Loucy (cell line): ENCODE data around the gene DHX29.

Source experiments
- H2AFZ ChIP-seq: fragments of 200-600 bp; sonication (generic); 2 replicates; pipeline ENCODE4 v1.6.0; 2016; ENCODE audit warnings: antibody characterized with exemption, mild to moderate bottlenecking, low read length, moderate library complexity
- H3F3A ChIP-seq: fragments of 200-600 bp; 2 replicates; pipeline ENCODE4 v1.6.0; 2016; ENCODE audit warnings: antibody characterized with exemption, low read depth, mild to moderate bottlenecking
- H3K27me3 ChIP-seq: fragments of 200-600 bp; sonication (generic); 2 replicates; pipeline ENCODE4 v1.6.1; 2014; ENCODE audit warnings: low read length, mild to moderate bottlenecking; ENCODE audit not compliant: insufficient read depth, poor library complexity, severe bottlenecking
- H3K36me3 ChIP-seq: fragments of 200-600 bp; sonication (generic); 2 replicates; pipeline ENCODE4 v1.6.1; 2016; ENCODE audit warnings: low read length; ENCODE audit not compliant: insufficient read depth
- H3K4me1 ChIP-seq: fragments of 200-600 bp; sonication (generic); 2 replicates; pipeline ENCODE4 v1.5.1; 2014; ENCODE audit warnings: low read length, mild to moderate bottlenecking; ENCODE audit not compliant: insufficient read depth, poor library complexity, severe bottlenecking
- H3K4me2 ChIP-seq: fragments of 200-600 bp; sonication (generic); 2 replicates; pipeline ENCODE4 v1.6.0; 2014; ENCODE audit warnings: antibody characterized with exemption, low read length, low read depth, mild to moderate bottlenecking; ENCODE audit not compliant: poor library complexity, severe bottlenecking
- H3K4me3 ChIP-seq: fragments of 200-600 bp; sonication (generic); 2 replicates; pipeline ENCODE4 v1.5.1; 2014; ENCODE audit warnings: low read length, mild to moderate bottlenecking, mixed read lengths; ENCODE audit not compliant: poor library complexity, severe bottlenecking
- H3K79me2 ChIP-seq: fragments of 200-600 bp; sonication (generic); 2 replicates; pipeline ENCODE4 v1.6.1; 2014; ENCODE audit warnings: low read length; ENCODE audit not compliant: insufficient read depth
- H3K9ac ChIP-seq: fragments of 200-600 bp; sonication (generic); 2 replicates; pipeline ENCODE4 v1.6.0; 2014; ENCODE audit warnings: mild to moderate bottlenecking, low read depth, low read length, moderate library complexity; ENCODE audit not compliant: poor library complexity, severe bottlenecking
- H3K9me2 ChIP-seq: fragments of 200-600 bp; sonication (generic); replicated peaks from 2 replicates; pipeline ENCODE4 v1.6.1; 2016; ENCODE audit warnings: low read depth, low read length, mixed read lengths
- H3K9me3 ChIP-seq: fragments of 200-600 bp; sonication (generic); 2 replicates; pipeline ENCODE4 v1.6.1; 2014; ENCODE audit warnings: mild to moderate bottlenecking, antibody characterized with exemption, low read length, low read depth; ENCODE audit not compliant: insufficient read depth
- H4K20me1 ChIP-seq: fragments of 200-600 bp; sonication (generic); 2 replicates; pipeline ENCODE4 v1.6.0; 2014; ENCODE audit warnings: antibody characterized with exemption, low read length, mild to moderate bottlenecking; ENCODE audit not compliant: insufficient read depth, poor library complexity, severe bottlenecking
- CTCF ChIP-seq: fragments of 200-600 bp; sonication (generic); conservative IDR thresholded peaks from 2 replicates; pipeline ENCODE4 v1.5.1; 2014; ENCODE audit warnings: mild to moderate bottlenecking, antibody characterized with exemption, low read length
- EZH2phosphoT487 ChIP-seq: fragments of 200-600 bp; IDR thresholded peaks from 2 replicates; pipeline ENCODE4 v1.6.1; 2018; ENCODE audit warnings: antibody characterized with exemption, mild to moderate bottlenecking, moderate library complexity, borderline replicate concordance

DHX29 gene

GRCh38 chr5:55333017-55333416, 25.5 kb upstream of the DHX29 start:
- H3K79me2 ChIP-seq: peaks cover 87% of the 10 kb centered on the region
- no peak for TF ChIP-seq CTCF
- no peak for TF ChIP-seq EZH2phosphoT487

GRCh38 chr5:55331321-55331720, 23.8 kb upstream of the DHX29 start:
- H3F3A ChIP-seq: no peaks in the 10 kb centered on the region
- peaks cover 79% of the 10 kb centered on the region for H3K79me2 ChIP-seq
- no peak overlapping the region for H3K9ac ChIP-seq
- no peaks in the 10 kb centered on the region for H3K9me2 ChIP-seq
- H3K4me2 ChIP-seq: no peak overlapping the region
- peaks cover 77% of the 10 kb centered on the region for H3K36me3 ChIP-seq
- H3K4me3 ChIP-seq: no peak overlapping the region
- no peaks in the 10 kb centered on the region for H3K9me3 ChIP-seq
- no peaks in the 10 kb centered on the region for H3K27me3 ChIP-seq
- peaks cover 59% of the 10 kb centered on the region for H4K20me1 ChIP-seq
- H3K4me1 ChIP-seq: peaks cover 11% of the 10 kb centered on the region
- TF ChIP-seq CTCF (no peak), EZH2phosphoT487 (no peak)
- no peak overlapping the region for H2AFZ ChIP-seq

More at GRCh38 chr5:55333017-55333416, 25.5 kb upstream of the DHX29 start:
- Histone ChIP-seq H3K9me3 (no peaks in the 10 kb centered on the region), H3K27me3 (no peaks in the 10 kb centered on the region), H3K9me2 (no peaks in the 10 kb centered on the region), H3K9ac (no peak overlapping the region), H3K4me2 (no peak overlapping the region), H2AFZ (no peak overlapping the region), H3F3A (no peaks in the 10 kb centered on the region), H3K4me3 (no peak overlapping the region), H3K4me1 (peaks cover 1% of the 10 kb centered on the region), H4K20me1 (peaks cover 61% of the 10 kb centered on the region), H3K36me3 (peaks cover 77% of the 10 kb centered on the region)

GRCh38 chr5:55327281-55327680, 19.8 kb upstream of the DHX29 start:
- no peak overlapping the region for H3K9ac ChIP-seq
- peak overlapping the region; percentile 24 for H3K4me2 ChIP-seq
- H3K9me2 ChIP-seq: no peaks in the 10 kb centered on the region
- no peaks in the 10 kb centered on the region; the same call in 1 of the 2 replicates for H3F3A ChIP-seq
- TF ChIP-seq CTCF: no peak
- no peak for TF ChIP-seq EZH2phosphoT487
- no peak overlapping the region for H2AFZ ChIP-seq
- peaks cover 17% of the 10 kb centered on the region for H3K4me1 ChIP-seq
- peaks cover 32% of the 10 kb centered on the region for H4K20me1 ChIP-seq
- no peak overlapping the region for H3K4me3 ChIP-seq
- no peaks in the 10 kb centered on the region for H3K27me3 ChIP-seq
- H3K79me2 ChIP-seq: peaks cover 48% of the 10 kb centered on the region
- H3K36me3 ChIP-seq: peaks cover 75% of the 10 kb centered on the region; the same call in 1 of the 2 replicates
- no peaks in the 10 kb centered on the region for H3K9me3 ChIP-seq
